ENCODE measurements around the gene NGEF.

NGEF gene

GRCh38 chr2:232982926-232983668, 30.0 kb downstream of the NGEF start:
- no peak for TF ChIP-seq CTCF (IDR thresholded peaks at IDR 0.05; ENCODE audit: borderline replicate concordance, insufficient read depth, low read depth, low read length)
- H3K4me3 ChIP-seq (ENCODE audit: low read depth, low read length) = no peak overlapping the region

GRCh38 chr2:232981767-232982360, 31.2 kb downstream of the NGEF start:
- no peak for TF ChIP-seq CTCF (IDR thresholded peaks at IDR 0.05; ENCODE audit: borderline replicate concordance, insufficient read depth, low read depth, low read length)
- H3K4me3 ChIP-seq (ENCODE audit: low read depth, low read length) = no peak overlapping the region

GRCh38 chr2:232981356-232981755, 31.7 kb downstream of the NGEF start:
- H3K4me3 ChIP-seq (ENCODE audit: low read depth, low read length) = no peak overlapping the region
- no peak for TF ChIP-seq CTCF (IDR thresholded peaks at IDR 0.05; ENCODE audit: borderline replicate concordance, insufficient read depth, low read depth, low read length)

GRCh38 chr2:232980683-232981082, 32.4 kb downstream of the NGEF start:
- H3K4me3 ChIP-seq (ENCODE audit: low read depth, low read length) = no peak overlapping the region
- TF ChIP-seq CTCF (IDR thresholded peaks at IDR 0.05; ENCODE audit: borderline replicate concordance, insufficient read depth, low read depth, low read length) = no peak

- no peak for TF ChIP-seq CTCF (IDR thresholded peaks at IDR 0.05; ENCODE audit: borderline replicate concordance, insufficient read depth, low read depth, low read length)
Measured at GRCh38 chr2:232979871-232980461, 33.1 kb downstream of the NGEF start.

GRCh38 chr2:232977438-232977971, 35.6 kb downstream of the NGEF start:
- H3K4me3 ChIP-seq (ENCODE audit: low read depth, low read length) = no peak overlapping the region
- TF ChIP-seq CTCF (IDR thresholded peaks at IDR 0.05; ENCODE audit: borderline replicate concordance, insufficient read depth, low read depth, low read length) = no peak

More at GRCh38 chr2:232979871-232980461, 33.1 kb downstream of the NGEF start:
- H3K4me3 ChIP-seq (ENCODE audit: low read depth, low read length) = no peak overlapping the region
